ENCODE measurements around the gene DPYD.

The DPYD gene

DNA sequence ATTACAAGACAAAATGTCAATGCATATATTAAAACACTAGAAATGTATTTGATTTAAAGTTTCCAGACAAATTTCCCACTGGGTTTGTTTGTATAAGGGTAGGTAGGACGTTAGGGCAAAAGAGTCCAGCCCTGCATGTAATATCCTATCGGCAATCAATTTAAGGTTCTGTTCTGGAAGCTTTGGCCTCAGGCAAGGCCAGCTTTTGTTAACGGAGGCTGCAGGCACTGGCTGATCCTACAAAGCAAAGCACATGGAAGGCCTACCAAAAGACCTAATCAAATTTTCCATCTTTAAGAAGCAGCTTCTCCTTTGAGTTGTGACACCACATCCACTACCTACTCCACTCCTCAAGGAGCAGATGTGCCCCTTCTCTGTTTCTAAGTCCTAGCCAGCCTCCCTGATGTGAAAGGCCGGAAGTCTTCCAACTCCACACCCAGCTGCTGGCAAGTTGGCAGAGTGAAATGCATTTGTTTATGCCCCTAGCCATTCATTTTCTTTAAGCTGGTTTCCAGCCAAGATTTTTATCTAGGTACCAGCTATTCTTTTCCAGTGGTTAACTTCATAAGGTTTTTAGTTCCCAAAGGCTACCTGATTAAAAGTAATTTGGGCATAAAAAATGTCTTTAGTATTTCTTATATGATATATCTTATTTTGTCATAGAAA is 746.7 kb downstream of the DPYD start:
- DNase-seq = no peak

GRCh38 chr1:97170300-97170699 is 750.5 kb downstream of the DPYD start:
- no peak for DNase-seq

GRCh38 chr1:97168056-97168455 is 752.8 kb downstream of the DPYD start:
- no peak for DNase-seq

GRCh38 chr1:97167246-97167645 is 753.6 kb downstream of the DPYD start:
- DNase-seq = no peak

GRCh38 chr1:97166626-97167025 is 754.2 kb downstream of the DPYD start:
- DNase-seq = no peak

DNA sequence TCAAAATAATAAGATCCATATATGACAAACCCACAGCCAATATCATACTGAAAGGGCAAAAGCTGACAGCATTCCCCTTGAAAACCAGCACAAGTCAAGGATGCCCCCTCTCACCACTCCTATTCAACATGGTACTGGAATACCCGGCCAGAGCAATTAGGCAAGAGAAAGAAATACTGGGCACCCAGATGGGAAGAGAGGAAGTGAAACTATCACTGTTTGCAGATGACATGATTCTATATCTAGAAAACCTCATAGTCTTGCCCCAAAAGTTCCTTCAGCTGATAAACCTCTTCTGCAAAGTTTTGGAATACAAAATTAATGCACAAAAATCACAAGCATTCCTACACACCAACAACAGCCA is 756.6 kb downstream of the DPYD start:
- no peak for DNase-seq

GRCh38 chr1:97163591-97164275 is 757.1 kb downstream of the DPYD start:
- no peak for DNase-seq

DNA sequence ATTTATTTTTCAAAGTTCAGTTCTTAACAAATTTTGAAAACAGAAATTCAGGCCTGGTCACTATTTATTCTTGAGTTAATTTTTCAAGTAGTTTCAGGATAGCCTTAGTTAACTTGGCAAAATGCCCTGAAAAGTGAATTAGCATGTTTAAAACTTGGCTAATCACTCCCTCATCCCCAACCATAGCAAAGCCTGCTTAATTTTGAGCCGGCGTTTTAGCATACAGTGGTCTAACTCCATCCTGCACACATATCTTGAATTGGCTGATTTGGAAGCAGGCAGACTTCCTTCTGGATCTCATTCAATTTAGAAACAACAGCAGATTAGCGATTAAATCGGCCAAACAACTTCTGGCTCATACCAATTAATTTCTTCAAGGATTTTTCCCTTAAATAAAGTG is 760.0 kb downstream of the DPYD start:
- no peak for DNase-seq

DNA sequence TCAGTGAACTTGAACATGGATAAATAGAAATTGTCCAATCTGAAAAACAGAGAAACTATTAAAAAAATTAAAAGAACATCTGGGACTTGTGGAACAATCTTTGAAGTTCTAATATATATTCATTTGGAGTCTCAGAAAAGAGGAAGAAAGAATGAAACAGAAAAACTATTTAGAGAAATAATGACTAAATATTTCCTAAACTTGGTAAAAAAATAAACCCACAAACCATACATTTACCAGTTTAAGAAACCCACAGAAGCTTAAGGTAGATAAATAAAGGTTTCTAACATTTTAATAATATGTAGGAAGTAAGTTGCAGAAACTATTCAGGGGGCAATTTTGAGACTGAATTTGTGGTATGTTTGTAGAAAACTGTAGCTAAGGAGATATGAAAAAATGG is 761.5 kb downstream of the DPYD start:
- no peak for DNase-seq

DNA sequence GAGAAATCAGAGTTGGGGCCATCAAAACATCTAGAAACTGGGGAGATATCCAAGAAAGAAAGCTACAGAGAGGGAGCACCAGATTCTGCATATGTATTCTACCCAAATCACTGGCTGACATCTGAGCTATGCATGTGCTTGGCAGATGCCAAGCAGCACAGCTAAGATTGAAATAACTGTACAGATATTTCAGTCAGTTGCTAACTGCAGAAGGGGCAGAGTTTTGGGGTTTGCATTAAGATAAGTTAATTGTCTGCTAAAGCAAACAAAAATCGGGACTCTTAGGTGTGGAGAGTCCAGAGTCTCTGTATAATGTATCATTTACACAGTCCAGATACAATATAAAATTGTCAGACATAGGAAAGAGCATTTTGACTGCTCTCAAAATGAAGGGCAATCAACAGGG is 762.1 kb downstream of the DPYD start:
- no peak for DNase-seq

GRCh38 chr1:97157991-97158390 is 762.8 kb downstream of the DPYD start:
- no peak for DNase-seq

GRCh38 chr1:97151651-97152050 is 769.2 kb downstream of the DPYD start:
- no peak for DNase-seq

DNA sequence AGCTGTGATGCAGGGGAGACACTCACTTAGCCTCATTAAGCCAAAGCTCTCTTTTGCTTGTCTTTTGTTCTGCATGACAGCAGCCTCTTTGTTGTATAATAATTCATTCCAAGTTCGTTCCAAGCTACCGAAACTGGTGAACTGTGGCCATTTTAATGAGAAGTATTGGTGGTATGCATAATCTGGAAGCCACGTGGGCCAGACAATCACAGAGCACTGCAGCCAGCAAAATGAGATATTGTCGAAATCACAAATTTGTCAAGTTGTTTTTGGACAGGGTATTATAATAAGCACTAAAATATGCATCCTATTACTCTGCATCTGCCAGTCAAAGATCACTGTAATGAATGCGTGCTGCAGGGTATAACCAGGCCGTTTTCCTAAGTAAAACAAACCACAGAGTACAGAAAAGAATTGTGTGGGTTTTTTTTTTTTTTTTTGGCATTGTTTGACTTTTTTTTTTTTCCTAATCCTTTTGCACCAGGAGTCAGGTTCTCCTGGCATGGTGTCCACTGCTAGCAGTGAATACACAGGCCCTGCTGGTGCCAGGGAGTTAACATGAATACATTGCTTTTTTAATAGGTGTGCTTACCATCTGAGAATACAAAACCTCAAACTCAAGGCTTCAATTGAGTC is 775.4 kb downstream of the DPYD start:
- DNase-seq = no peak

- peak; percentile 6 for DNase-seq
These were observed 776.3 kb downstream of the DPYD start for GRCh38 chr1:97144527-97144926.

GRCh38 chr1:97143236-97143882 is 777.5 kb downstream of the DPYD start:
- no peak for DNase-seq

- DNase-seq = no peak
These were observed 780.2 kb downstream of the DPYD start for GRCh38 chr1:97140611-97141010.

- no peak for DNase-seq
These were observed 781.3 kb downstream of the DPYD start for GRCh38 chr1:97139512-97139911.

DNA sequence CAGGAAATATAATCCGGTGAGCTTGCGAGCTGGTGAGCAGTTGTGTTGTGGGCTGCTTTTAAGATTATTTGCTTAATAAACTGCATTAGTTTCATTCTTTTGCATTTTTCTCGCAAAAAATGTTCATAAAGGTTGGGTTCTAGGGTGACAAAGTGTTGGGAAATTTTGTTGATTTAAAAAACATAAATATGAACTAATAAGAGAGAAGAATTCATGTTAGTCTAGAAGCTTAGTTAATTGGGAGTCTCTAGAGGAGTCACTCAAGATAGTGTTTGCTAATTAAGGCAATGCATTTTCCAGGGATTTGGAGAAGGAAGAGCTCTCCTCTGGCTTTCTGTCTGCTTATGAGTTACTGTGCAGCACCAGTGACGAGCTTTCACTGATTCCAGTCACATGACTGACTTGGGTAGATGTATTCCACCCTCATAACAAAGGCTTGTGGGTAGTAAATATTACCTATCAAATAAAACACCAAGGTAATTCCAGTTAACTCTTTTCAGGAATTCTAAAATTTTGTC is 782.3 kb downstream of the DPYD start:
- DNase-seq = no peak

DNA sequence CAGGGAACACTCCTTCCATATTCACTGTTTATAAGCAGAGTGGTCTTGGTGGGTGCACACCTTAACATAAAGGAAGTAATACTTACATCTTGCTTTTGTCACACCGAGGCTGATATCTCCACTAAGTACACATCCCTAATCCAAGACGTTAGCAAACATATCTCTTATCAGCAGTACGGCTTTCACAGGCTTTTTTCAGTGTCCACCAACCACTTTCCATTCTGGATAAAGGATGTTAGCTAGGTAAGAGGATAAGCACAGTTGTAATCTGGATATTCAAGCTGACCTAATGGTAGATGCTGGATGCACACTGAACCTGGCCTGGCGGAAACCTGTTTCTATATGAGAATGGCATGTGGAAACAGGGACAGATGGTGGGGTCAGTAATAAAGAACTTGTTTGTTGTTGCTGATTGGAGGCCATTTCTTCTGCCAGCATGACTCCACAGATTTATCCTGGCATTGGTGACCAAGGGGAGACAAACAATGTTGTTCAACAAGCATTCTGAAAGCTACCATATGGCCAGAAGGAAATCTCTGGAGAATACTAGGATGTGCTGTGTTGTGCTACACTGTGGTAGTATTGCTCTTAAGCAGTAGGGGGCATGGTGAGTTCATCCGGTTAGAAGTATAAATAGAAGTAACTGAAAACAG is 782.8 kb downstream of the DPYD start:
- DNase-seq = peak; percentile 54

GRCh38 chr1:97136996-97137395 is 783.8 kb downstream of the DPYD start:
- no peak for DNase-seq

- no peak for DNase-seq
These were observed 784.9 kb downstream of the DPYD start for GRCh38 chr1:97135972-97136371.

GRCh38 chr1:97128426-97128825 is 792.4 kb downstream of the DPYD start:
- DNase-seq = no peak

Measured in activated CD4-positive, alpha-beta T cell treated with anti-CD3 and anti-CD28 coated beads, Interleukin-2, Interleukin-6, amounts not matched to agents 100 ng/mL and 50 ng/mL, durations not matched to agents 16 hours and 8 hours (primary cell).